Thoracic aorta (tissue), 2 donors: ENCODE results near the gene LRRC74B. TPM values are rescaled to one million over a fixed set of nuclear protein-coding genes. Genes with fewer than 3 reads are reported as not detected.
A peak's percentile ranks its signal among the peaks of the same experiment; 100 is the strongest.

Experiments
- ATAC-seq: fragments of 150-250 bp; one replicate; pipeline ENCODE4 v1.8.0; 2017; ENCODE audit warnings: low read depth; ENCODE audit not compliant: insufficient number of reproducible peaks, low FRiP score
- DNase-seq: peaks from one replicate; pipeline ENCODE4 v3.0.0-alpha.2; 2020; ENCODE audit warnings: low spot score
- H3K27ac ChIP-seq, 2 donors: fragments of 200-600 bp; sonication (generic); 1 replicate in 1 of 2; 2 replicates in 1 of 2; pipeline ENCODE4 v1.5.1; 2016; ENCODE audit warnings: mild to moderate bottlenecking in 2 of 2, moderate library complexity in 2 of 2
- H3K27me3 ChIP-seq: fragments of 200-600 bp; sonication (generic); replicated peaks from 2 replicates; pipeline ENCODE4 v1.6.0; 2016; ENCODE audit warnings: mild to moderate bottlenecking; ENCODE audit not compliant: insufficient read depth
- H3K36me3 ChIP-seq: fragments of 200-600 bp; sonication (generic); one replicate; pipeline ENCODE4 v1.5.1; 2016
- H3K4me1 ChIP-seq, 2 donors: fragments of 200-600 bp; sonication (generic); 1 replicate in 1 of 2; 2 replicates in 1 of 2; pipeline versions ENCODE4 v1.5.1 to v1.6.0; 2016; ENCODE audit warnings: low read depth in 2 of 2, mild to moderate bottlenecking in 1 of 2; ENCODE audit not compliant: control insufficient read depth in 1 of 2
- H3K4me3 ChIP-seq: fragments of 200-600 bp; sonication (generic); 2 replicates; pipeline ENCODE4 v1.5.1; 2016; ENCODE audit warnings: mild to moderate bottlenecking
- H3K9me3 ChIP-seq: fragments of 200-600 bp; sonication (generic); 2 replicates; pipeline ENCODE4 v1.5.1; 2016
- CTCF ChIP-seq: fragments of 200-600 bp; sonication (generic); IDR thresholded peaks from one replicate; pipeline ENCODE4 v1.5.1; 2019; ENCODE audit warnings: antibody characterized with exemption
- total RNA-seq, 2 donors: library from RNA; depleted of rRNA; stranded (reverse); fragments of >200 nt; gene quantifications; one replicate each; pipeline versions ENCODE4 v1.1.0 to v1.2.3, GENCODE V29; 2016

The LRRC74B gene
- total RNA-seq, 2 donors from 2014 or later: not detected

GRCh38 chr22:21031545-21032036 lies 14.2 kb upstream of the LRRC74B start:
- no peaks in the 10 kb centered on the region for H3K4me1 ChIP-seq
- no peak for DNase-seq
- no peak overlapping the region for H3K27ac ChIP-seq
- ATAC-seq: no peak
- H3K4me3 ChIP-seq: peak overlapping the region; percentile 54
- H3K9me3 ChIP-seq: no peaks in the 10 kb centered on the region
- no peaks in the 10 kb centered on the region for H3K36me3 ChIP-seq
- H3K27me3 ChIP-seq: no peaks in the 10 kb centered on the region
- no peak for TF ChIP-seq CTCF

GRCh38 chr22:21032037-21032867 lies 13.5 kb upstream of the LRRC74B start, which contains the start of gene SLC7A4:
Gene SLC7A4, minus strand, starts transcription at chr22:21032561. Its CDS starts 749 bp downstream, at chr22:21031812.
- H3K4me1 ChIP-seq: no peaks in the 10 kb centered on the region
- ATAC-seq: no peak
- DNase-seq: no peak
- no peak for TF ChIP-seq CTCF
- H3K27me3 ChIP-seq: no peaks in the 10 kb centered on the region
- H3K36me3 ChIP-seq: no peaks in the 10 kb centered on the region
- no peak within 1 kb of the TSS for H3K27ac ChIP-seq
- H3K9me3 ChIP-seq: no peaks in the 10 kb centered on the region
- peak within 1 kb of the TSS; percentile 54 for H3K4me3 ChIP-seq

- Histone ChIP-seq H3K27me3 (no peaks in the 10 kb centered on the region), H3K9me3 (no peaks in the 10 kb centered on the region), H3K4me1 (no peaks in the 10 kb centered on the region), H3K4me3 (peak overlapping the region; percentile 54), H3K27ac (no peak overlapping the region), H3K36me3 (no peaks in the 10 kb centered on the region)
- TF ChIP-seq CTCF: no peak
- ATAC-seq (no peak), DNase-seq (no peak)
These were observed 12.7 kb upstream of the LRRC74B start for GRCh38 chr22:21032868-21033688.

- no peak for TF ChIP-seq CTCF
- Histone ChIP-seq H3K36me3 (no peaks in the 10 kb centered on the region), H3K4me3 (no peak overlapping the region), H3K27me3 (no peaks in the 10 kb centered on the region), H3K4me1 (no peaks in the 10 kb centered on the region), H3K27ac (no peak overlapping the region), H3K9me3 (no peaks in the 10 kb centered on the region)
- DNase-seq: no peak
- no peak for ATAC-seq
These were observed 11.9 kb upstream of the LRRC74B start for GRCh38 chr22:21033895-21034294.

- H3K27me3 ChIP-seq: no peaks in the 10 kb centered on the region
- DNase-seq (no peak), ATAC-seq (no peak)
- no peak overlapping the region for H3K4me3 ChIP-seq
- H3K27ac ChIP-seq: no peak overlapping the region
- TF ChIP-seq CTCF: no peak
- H3K36me3 ChIP-seq: no peaks in the 10 kb centered on the region
- no peaks in the 10 kb centered on the region for H3K4me1 ChIP-seq
- no peaks in the 10 kb centered on the region for H3K9me3 ChIP-seq
These were observed 10.8 kb upstream of the LRRC74B start for GRCh38 chr22:21034989-21035388.
